MG63 (cell line): ENCODE data around the gene GAL3ST2. TPM values are rescaled to one million over a fixed set of nuclear protein-coding genes. Genes with fewer than 3 reads are reported as not detected.
"Not testable (repeated sequence)": the region's sequence is repeated elsewhere in the genome, so short reads cannot be mapped to it uniquely, and the experiment has no call there.

ENCODE experiments used
- DNase-seq: peaks from one replicate; pipeline ENCODE4 v3.0.0-alpha.2; 2020
- H3K27me3 ChIP-seq: fragments of 250-450 bp; sonication (Bioruptor Pico); 2 replicates; pipeline ENCODE4 v1.5.1; 2020; ENCODE audit warnings: mild to moderate bottlenecking, moderate library complexity
- H3K36me3 ChIP-seq: fragments of 250-450 bp; sonication (Bioruptor Pico); 2 replicates; pipeline ENCODE4 v1.5.1; 2020; ENCODE audit warnings: mild to moderate bottlenecking, moderate library complexity
- H3K4me3 ChIP-seq: fragments of 250-450 bp; sonication (Bioruptor Pico); 2 replicates; pipeline ENCODE4 v1.5.1; 2020; ENCODE audit warnings: mild to moderate bottlenecking, moderate library complexity
- H3K9me3 ChIP-seq: fragments of 250-450 bp; sonication (Bioruptor Pico); 2 replicates; pipeline ENCODE4 v1.5.1; 2020; ENCODE audit warnings: mild to moderate bottlenecking, moderate library complexity
- total RNA-seq: library from RNA; depleted of rRNA; stranded (reverse); fragments of >200 nt; shearing (Covaris generic); gene quantifications from 2 replicates; pipeline ENCODE4 v1.2.3, GENCODE V29; 2014; ENCODE audit warnings: low replicate concordance; rRNA removed

GAL3ST2 gene
- 1.7 TPM in 1 of 2 replicates, not detected in the other for total RNA-seq

DNA sequence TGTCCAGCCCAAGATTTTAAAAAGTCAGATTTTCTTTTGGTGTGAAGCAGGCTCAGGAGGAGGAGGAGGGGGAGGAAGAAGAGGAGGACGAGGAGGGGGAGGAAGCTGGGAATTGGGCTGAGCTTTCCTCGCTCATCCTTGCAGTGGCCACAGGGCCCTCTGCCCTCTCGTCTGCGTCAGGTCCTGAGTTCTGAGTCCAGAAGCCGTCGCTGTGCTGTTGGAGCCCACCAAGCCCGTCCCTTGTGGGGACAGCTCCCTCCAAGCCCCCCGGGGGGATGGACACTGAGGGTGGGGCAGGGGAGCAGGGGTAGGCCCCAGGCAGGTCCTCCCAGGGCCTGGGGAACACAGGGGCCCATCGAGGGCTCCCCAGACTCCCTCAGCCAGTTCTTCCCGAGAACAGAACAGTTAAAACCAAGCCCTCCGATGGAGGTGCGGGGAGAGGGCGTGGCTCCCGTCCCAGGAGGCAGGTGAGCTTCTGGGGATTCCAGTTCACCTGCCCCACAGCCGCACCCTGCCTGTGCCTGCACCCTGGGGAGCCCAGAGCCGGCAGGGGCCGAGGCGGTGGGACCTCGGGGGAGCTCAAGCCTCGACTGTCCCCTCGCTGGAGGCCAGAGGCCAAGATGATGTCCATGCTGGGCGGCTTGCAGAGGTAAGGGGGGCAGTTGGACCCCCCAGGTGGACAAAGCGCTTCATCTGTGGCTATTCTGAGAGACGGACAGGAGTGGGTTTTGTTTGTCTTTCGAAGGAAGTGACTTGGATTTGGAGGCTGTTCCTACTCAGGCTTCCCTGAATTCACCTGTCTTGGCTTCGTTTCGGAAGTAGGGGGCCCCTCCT is at the start of gene GAL3ST2:
TSS of gene GAL3ST2 (plus strand) at position 487 of the 834 bp plus-strand sequence. CDS start at position 621, 134 bp downstream.
- Histone ChIP-seq H3K27me3 (no peaks in the 10 kb centered on the region), H3K36me3 (no peaks in the 10 kb centered on the region), H3K4me3 (no peak within 1 kb of the TSS), H3K9me3 (no peaks in the 10 kb centered on the region)
- no peak for DNase-seq

DNA sequence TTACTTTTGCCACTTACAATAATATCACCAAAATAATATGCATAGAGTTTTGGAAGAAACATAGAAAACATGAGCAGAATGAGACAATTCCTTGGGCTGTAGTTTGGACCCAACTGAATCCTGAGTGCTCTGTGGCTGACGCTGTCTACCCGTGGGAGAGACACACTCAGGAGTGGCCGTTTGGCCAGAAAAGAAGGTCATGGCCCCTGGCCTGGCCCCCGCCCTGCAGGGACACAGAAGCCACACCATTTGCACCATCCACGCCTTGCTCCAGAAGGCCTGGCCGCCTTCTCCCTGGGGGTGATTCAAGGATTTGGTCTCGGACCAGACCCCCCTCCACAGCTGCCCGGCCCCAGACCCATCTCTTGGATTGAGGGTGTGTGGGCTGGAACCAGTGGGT is 48.6 kb upstream of the GAL3ST2 start:
- no peaks in the 10 kb centered on the region for H3K9me3 ChIP-seq
- H3K4me3 ChIP-seq: no peak overlapping the region
- H3K36me3 ChIP-seq: peaks cover 6% of the 10 kb centered on the region
- H3K27me3 ChIP-seq: no peaks in the 10 kb centered on the region
- no peak for DNase-seq

DNA sequence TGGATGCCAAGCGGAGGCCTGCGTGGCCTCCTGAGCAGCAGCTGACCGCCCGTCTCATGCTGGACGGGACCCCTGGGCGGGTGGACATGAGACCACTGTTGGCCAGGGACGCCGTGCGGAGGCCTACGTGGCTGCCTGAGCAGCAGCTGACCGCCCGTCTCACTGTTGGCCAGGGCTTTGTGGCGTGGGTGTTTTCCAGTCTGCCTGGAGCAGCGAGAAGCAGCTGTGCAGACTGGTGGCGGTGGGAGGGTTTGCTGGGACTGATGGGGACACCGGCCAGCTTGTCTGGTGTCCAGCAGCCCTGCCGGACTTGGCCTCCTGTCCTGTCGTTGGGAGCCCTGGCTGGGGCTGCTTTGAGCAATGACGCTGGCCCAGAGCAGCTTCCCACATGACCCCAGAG is 48.0 kb upstream of the GAL3ST2 start:
- Histone ChIP-seq H3K36me3 (peaks cover 4% of the 10 kb centered on the region; the same call in 1 of the 2 replicates), H3K9me3 (no peaks in the 10 kb centered on the region), H3K4me3 (no peak overlapping the region), H3K27me3 (no peaks in the 10 kb centered on the region)
- DNase-seq: no peak

DNA sequence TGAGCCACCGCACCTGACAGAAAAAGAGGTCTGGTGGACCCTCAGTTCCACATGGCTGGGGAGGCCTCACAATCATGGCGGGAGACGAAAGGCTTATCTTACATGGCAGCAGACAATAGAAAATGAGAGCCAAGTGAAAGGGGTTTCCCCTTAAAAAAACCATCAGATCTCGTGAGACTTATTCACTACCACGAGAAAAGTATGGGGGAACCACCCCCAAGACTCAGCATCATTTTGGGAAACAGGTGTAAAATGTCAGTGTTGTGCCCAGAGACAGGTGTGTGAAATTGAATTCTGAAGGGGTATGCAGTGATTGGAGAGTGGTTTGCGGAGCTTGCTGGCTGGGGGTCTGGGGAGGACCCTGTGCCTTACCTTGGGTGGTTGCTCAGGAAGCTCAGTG is 46.8 kb upstream of the GAL3ST2 start:
- no peaks in the 10 kb centered on the region for H3K9me3 ChIP-seq
- no peaks in the 10 kb centered on the region for H3K27me3 ChIP-seq
- peaks cover 4% of the 10 kb centered on the region; the same call in 1 of the 2 replicates for H3K36me3 ChIP-seq
- no peak overlapping the region for H3K4me3 ChIP-seq
- no peak for DNase-seq

DNA sequence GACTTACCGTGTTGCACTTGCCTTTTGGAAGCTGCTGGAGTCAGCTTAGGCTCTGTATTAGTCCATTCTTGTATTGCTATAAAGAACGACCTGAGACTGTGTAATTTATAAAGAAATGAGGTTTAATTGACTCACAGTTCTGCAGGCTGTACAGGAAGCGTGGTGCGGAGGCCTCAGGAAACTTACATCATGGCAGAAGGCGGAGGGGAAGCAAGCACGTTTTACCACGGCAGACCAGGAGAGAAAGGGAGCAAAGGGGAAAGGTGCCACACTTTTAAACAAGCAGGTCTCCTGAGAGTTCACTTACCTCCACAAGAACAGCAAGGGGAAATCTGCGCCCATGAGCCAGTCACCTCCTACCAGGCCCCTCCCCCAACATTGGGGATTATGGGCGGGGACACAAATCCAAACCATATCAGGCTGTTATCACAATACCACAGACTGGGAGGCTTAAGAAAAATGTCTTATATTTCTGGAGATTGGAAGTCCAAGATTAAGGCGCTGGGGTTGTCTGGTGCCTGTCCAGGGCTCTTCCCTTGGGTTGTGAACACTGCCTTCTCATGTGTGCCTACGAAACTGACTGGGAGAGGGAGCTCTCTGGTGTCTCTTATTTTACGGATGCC is 45.8 kb upstream of the GAL3ST2 start:
- H3K27me3 ChIP-seq: no peaks in the 10 kb centered on the region
- H3K4me3 ChIP-seq: no peak overlapping the region
- no peaks in the 10 kb centered on the region for H3K9me3 ChIP-seq
- peaks cover 8% of the 10 kb centered on the region; the same call in 1 of the 2 replicates for H3K36me3 ChIP-seq
- no peak for DNase-seq

DNA sequence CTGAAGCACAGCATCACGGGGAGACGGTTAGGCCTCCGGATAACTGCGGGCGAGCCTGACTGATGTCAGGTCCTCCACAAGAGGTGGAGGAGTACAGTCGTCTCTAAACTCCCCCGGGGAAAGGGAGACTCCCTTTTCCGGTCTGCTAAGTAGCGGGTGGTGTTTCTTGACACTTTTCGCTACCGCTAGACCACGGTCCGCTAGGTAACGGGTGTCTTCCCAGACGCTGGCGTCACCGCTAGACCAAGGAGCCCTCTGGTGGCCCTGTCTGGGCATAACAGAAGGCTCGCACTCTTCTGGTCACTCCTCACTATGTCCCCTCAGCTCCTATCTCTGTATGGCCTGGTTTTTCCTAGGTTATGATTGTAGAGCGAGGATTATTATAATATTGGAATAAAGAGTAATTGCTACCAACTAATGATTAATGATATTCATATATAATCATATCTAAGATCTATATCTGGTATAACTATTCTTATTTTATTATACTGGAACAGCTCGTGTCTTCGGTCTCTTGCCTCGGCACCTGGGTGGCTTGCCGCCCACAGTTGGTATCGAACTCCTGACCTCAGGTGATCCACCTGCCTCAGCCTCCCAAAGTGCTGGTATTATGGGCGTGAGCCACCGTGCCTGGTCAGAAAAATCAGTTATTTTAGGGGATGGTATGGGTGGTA is 44.0 kb upstream of the GAL3ST2 start:
- H3K4me3 ChIP-seq, H3K9me3 ChIP-seq, H3K27me3 ChIP-seq: not testable (repeated sequence)
- DNase-seq: peak; percentile 52
- H3K36me3 ChIP-seq: peaks cover 19% of the 10 kb centered on the region

DNA sequence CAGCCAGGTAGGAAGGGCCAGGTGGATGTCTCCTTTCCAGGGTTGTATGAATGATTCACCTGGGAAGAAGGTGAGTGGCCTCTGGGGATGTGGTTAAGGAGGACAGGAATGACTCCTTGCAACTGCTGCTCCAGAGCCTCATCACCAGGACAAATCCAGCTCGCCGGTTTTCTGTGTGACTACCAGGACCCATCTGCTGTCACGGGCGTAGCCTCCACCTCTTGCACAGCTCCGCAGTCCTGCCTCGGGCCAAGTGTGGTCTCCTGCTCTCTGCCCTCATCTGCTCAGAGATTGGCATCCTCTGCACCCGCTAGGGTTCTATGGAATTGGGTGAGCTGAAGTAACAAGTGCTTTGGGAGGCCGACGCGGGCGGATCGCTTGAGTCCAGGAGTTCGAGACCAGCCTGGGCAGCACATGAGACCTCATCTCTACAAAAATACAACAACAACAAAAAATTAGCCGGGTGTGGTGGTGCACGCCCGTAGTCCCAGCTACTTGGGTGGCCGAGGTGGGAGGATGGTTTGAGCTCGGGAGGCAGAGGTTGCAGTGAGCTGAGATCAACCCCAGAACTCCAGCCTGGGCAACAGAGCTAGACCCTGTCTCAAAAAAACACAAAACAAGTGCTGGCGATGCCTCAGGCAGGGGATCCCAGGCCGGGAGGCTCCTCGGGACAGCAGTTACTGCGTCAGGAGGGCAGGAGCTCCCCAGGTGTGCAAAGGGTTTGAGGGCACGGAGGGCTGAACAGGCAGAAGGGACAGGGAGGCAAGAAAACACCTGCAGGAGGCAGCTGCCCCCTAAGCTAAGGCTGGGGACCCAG is 43.0 kb upstream of the GAL3ST2 start:
- no peaks in the 10 kb centered on the region for H3K27me3 ChIP-seq
- peak overlapping the region; percentile 88 for H3K4me3 ChIP-seq
- peaks cover 24% of the 10 kb centered on the region for H3K36me3 ChIP-seq
- H3K9me3 ChIP-seq: no peaks in the 10 kb centered on the region
- DNase-seq: no peak

DNA sequence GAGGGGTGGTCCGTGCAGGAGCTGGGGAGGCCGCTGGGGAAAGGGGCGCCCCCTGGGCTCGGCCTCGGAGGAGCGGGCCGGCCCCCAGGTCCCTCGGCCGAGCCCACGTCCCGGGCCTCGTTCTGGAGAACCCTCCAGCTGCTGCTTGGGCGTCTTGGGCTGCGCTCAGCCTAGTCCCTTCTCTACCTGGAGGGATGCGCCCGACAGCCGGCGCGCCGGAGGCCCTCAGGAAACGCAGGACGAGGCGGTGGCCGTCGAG is 42.5 kb upstream of the GAL3ST2 start:
- peaks cover 24% of the 10 kb centered on the region for H3K36me3 ChIP-seq
- DNase-seq: no peak
- no peaks in the 10 kb centered on the region for H3K9me3 ChIP-seq
- no peaks in the 10 kb centered on the region for H3K27me3 ChIP-seq
- peak overlapping the region; percentile 88 for H3K4me3 ChIP-seq

DNA sequence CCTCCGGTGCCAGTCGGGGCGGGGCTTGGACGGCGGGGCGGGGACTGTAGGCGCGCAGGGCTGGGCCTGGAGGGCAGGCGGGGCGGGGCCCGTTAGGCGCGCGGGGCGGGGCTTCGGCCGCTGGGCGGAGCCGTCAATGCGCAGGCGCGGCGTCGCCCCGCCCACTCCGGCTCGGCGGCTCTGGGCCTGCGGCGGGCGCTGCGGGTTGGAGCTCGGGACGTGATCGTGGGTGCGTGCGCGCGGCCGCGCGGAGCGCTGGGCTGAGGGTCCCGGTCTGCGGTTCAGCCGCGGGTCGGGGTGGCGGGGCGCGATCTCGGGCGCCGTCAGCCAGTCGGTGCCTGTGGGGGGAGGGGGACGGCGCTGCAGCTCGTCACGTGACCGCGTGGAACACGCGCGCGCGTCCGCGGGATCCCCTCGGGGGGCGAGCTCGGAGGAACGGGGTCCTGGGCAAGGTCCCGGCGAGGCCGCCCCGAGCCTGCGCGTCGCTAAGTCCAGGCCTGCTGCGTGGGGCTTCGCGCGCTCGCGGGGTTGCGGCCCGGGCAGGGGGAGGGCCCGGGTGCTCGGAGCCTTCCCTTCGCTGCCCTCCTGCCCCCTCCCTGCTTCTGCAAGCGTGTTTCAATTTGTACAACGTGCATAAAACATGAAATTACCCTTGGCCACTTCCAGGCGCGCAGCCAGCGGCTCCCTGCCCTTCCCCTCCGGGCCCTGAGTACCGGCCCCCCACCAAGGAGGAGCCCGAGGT is 42.0 kb upstream of the GAL3ST2 start, which contains the start of gene D2HGDH:
TSS of gene D2HGDH (plus strand) at position 164 of the 742 bp plus-strand sequence. CDS start 595 bp downstream, outside the sequence.
- Histone ChIP-seq H3K27me3 (no peaks in the 10 kb centered on the region), H3K36me3 (peaks cover 28% of the 10 kb centered on the region), H3K9me3 (no peaks in the 10 kb centered on the region), H3K4me3 (peak within 1 kb of the TSS; percentile 88)
- peak; percentile 84 for DNase-seq

DNA sequence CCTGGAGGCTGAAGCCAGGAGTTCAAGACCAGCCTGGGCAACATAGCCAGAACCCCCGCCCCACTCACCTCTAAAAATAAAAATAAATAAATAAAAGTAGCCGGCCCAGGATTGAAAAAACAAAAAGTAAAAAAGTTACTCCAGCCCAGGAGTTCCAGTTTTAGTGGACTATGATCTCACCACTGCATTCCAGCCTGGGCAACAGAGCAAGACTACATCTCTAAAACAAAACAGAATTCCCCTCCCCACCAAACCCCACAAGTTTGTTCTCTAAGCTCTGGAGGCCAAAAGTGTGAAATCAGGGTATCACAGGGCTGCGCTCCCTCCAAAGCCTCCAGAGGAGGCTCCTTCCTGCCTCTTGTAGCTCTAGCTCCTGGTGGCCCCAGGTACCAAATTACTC is 40.5 kb upstream of the GAL3ST2 start:
- H3K9me3 ChIP-seq: no peaks in the 10 kb centered on the region
- DNase-seq: no peak
- no peaks in the 10 kb centered on the region for H3K27me3 ChIP-seq
- peaks cover 32% of the 10 kb centered on the region for H3K36me3 ChIP-seq
- H3K4me3 ChIP-seq: no peak overlapping the region; the same call in 1 of the 2 replicates

DNA sequence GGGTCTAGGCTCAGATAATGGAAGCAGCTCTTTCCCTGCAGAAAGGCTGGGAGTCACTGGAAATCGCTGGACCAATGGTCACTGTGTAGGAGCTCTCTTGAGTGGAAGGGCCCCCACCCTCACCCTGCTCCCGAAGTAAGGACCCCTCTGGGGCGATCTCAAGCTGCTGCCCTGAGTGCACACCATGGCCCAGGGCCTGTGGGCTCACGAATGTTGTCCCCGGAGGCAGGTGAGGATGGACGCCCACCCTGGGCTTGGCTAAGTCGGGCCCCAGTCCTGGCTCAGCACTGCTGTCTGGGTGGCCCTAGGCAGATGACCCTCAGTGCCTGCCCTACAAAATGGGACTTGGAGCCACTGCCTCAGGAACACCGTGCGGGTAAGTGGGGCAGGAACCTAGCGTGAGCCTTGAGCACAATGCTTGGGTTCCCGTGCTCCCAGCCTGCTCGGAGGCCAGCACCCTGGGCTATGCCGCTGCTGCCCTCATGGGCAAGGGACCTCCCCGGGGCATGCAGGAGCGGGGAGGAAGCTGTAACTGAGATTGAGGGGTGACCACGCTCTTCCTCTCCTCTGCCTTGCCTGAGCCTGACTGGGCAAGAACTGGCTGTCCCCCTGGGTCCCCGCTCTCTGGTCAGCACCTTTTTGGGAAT is 38.5 kb upstream of the GAL3ST2 start:
- no peak for DNase-seq
- H3K4me3 ChIP-seq: no peak overlapping the region
- H3K27me3 ChIP-seq: no peaks in the 10 kb centered on the region
- H3K9me3 ChIP-seq: no peaks in the 10 kb centered on the region
- H3K36me3 ChIP-seq: peaks cover 32% of the 10 kb centered on the region

DNA sequence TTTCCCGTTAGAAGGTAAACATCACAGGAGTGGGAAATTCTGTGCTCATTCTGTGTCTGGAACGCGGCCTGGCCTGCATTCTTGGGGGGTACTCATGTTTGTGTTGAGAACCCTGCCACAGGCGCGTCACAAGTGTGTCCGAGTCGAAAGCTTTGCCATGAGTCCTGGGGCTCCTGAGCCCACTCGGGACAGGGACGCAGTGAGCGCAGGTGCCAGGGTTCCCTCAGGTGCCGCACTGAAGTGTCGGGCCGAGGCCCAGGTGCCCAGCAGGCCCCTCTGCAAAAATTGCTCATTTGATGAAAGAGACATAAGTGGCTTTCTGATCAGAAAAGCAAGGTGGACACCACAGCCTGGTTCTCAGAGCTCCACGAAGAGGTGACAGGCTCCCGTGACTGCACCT is 37.4 kb upstream of the GAL3ST2 start:
- no peak for DNase-seq
- Histone ChIP-seq H3K4me3 (no peak overlapping the region), H3K27me3 (no peaks in the 10 kb centered on the region), H3K9me3 (no peaks in the 10 kb centered on the region), H3K36me3 (peaks cover 41% of the 10 kb centered on the region)

DNA sequence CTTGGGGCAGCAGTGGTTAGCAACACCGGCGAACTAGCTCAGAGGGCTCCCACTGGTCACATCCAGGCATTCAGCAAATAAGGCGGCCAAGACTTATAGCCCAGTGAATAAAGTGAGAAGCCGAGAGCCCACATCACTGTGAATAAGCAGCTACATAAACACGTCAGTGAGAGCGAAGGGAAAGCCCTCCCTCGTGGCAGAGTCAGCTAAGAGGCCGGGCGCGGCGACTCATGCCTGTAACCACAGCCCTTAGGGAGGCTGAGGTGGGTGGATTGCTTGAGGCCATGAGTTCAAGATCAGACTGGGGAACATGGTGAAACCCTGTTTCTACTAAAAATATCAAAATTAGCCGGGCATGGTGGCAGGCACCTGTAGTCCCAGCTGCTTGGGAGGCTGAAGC is 37.0 kb upstream of the GAL3ST2 start:
- Histone ChIP-seq H3K36me3 (peaks cover 46% of the 10 kb centered on the region), H3K27me3 (no peaks in the 10 kb centered on the region), H3K4me3 (no peak overlapping the region), H3K9me3 (no peaks in the 10 kb centered on the region)
- DNase-seq: peak; percentile 21

DNA sequence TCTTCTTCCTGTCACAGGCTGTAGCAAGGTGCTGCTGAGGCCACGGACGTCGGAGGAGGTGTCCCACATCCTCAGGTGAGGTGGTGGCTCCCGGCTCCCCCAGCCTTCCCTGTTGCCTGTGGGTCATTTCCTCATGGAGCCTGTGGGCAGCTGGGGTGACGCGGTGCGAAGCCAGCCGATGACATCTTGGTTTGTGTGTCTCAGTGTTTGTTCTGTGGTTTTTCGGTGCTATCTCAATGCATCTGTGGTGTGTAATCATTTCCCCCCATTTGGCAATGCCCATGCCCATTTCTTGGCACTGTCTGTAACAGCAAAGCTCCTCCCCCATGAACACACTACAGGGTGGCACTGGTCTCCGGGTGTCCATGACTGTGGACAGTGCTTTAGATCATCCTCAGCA is 35.6 kb upstream of the GAL3ST2 start:
- no peak overlapping the region for H3K4me3 ChIP-seq
- H3K36me3 ChIP-seq: peaks cover 53% of the 10 kb centered on the region
- DNase-seq: no peak
- no peaks in the 10 kb centered on the region for H3K27me3 ChIP-seq
- H3K9me3 ChIP-seq: no peaks in the 10 kb centered on the region

DNA sequence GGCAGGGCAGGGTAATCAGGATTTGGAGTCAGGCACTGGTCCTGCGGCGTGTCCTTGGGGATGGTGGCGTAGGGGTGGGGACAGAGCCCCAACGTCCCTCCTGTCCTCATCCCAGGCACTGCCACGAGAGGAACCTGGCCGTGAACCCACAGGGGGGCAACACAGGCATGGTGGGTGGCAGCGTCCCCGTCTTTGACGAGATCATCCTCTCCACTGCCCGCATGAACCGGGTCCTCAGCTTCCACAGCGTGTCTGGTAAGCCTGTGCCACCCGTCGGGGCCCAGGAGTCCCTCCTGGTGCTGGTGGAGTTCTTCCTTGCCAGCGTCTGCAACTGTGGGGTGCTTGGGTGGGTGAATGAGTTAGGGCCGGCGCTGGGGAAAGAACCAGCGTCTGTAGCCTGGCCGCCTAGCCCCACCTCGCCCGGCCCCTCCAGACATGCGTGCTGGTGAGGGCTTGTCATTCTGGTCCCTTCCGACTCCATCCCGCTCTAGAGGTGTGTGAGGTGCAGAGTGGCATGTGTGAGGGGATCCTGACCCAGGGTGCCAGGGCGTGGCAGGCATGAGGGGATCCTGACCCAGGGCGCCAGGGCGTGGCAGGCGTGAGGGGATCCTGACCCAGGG is 34.2 kb upstream of the GAL3ST2 start:
- DNase-seq: no peak

More for the DNA sequence above, 34.2 kb upstream of the GAL3ST2 start:
- Histone ChIP-seq H3K36me3 (peaks cover 47% of the 10 kb centered on the region), H3K27me3 (no peaks in the 10 kb centered on the region), H3K4me3 (no peak overlapping the region), H3K9me3 (no peaks in the 10 kb centered on the region)
